HFFc6 (cell line): ENCODE data around the gene CDK2AP2. TPM values are rescaled to one million over a fixed set of nuclear protein-coding genes. Genes with fewer than 3 reads are reported as not detected.

Experiments
- DNase-seq: peaks from one replicate; pipeline ENCODE4 v3.0.0-alpha.2; 2018
- H3K27ac Mint-ChIP-seq: 2 replicates; pipeline ENCODE4 v1.8.0; 2020; ENCODE audit warnings: mild to moderate bottlenecking, mixed read lengths
- H3K27me3 Mint-ChIP-seq: 2 replicates; pipeline ENCODE4 v1.8.0; 2021; ENCODE audit warnings: mild to moderate bottlenecking, moderate library complexity, mixed read lengths; ENCODE audit not compliant: insufficient read depth
- H3K36me3 Mint-ChIP-seq: 2 replicates; pipeline ENCODE4 v1.8.0; 2021; ENCODE audit warnings: low read depth, mixed read lengths
- H3K4me1 Mint-ChIP-seq: 2 replicates; pipeline ENCODE4 v1.8.0; 2020; ENCODE audit warnings: low read depth, mixed read lengths
- H3K4me3 Mint-ChIP-seq: 2 replicates; pipeline ENCODE4 v1.8.0; 2020; ENCODE audit warnings: mild to moderate bottlenecking, moderate library complexity, mixed read lengths
- H3K9me3 Mint-ChIP-seq: 2 replicates; pipeline ENCODE4 v1.8.0; 2020; ENCODE audit warnings: mild to moderate bottlenecking, mixed read lengths
- CTCF ChIP-seq: fragments of 200-600 bp; sonication (generic); IDR thresholded peaks from 2 replicates; pipeline ENCODE4 v1.5.0; 2021; ENCODE audit warnings: antibody characterized with exemption, mild to moderate bottlenecking
- total RNA-seq, 6 experiments: library from RNA; stranded (reverse); fragmentation: NEBNext Ultra II Directional; extraction: Animal tissue kit (Norgen Biotek cat#: 25700); gene quantifications; 2 replicates in 1 of 6; 3 replicates in 5 of 6; pipeline ENCODE4 v1.2.3, GENCODE V29; 2021

The CDK2AP2 gene
- total RNA-seq, 6 experiments from 2014 or later, result 29.3 to 36.0 (median 31.5) TPM

- TF ChIP-seq CTCF, result no peak; the same call in 1 of the 2 replicates
- Mint-ChIP-seq H3K27me3 (peaks cover 4% of the 10 kb centered on the region), H3K27ac (peak overlapping the region; percentile 77), H3K4me1 (peaks cover 12% of the 10 kb centered on the region; the same call in 1 of the 2 replicates), H3K9me3 (no peaks in the 10 kb centered on the region), H3K4me3 (peak overlapping the region; percentile 87), H3K36me3 (peaks cover 4% of the 10 kb centered on the region; the same call in 1 of the 2 replicates)
- DNase-seq, result no peak
These were observed 38.5 kb downstream of the CDK2AP2 start for GRCh38 chr11:67469508-67469811.

GRCh38 chr11:67468759-67469507, 39.0 kb downstream of the CDK2AP2 start, which contains the start of gene TMEM134:
Gene TMEM134 (minus strand): TSS chr11:67469251. CDS start chr11:67469192, 59 bp downstream.
- Mint-ChIP-seq H3K27me3 (peaks cover 3% of the 10 kb centered on the region), H3K27ac (peak within 1 kb of the TSS; percentile 77), H3K4me3 (peak within 1 kb of the TSS; percentile 87), H3K9me3 (no peaks in the 10 kb centered on the region), H3K36me3 (peaks cover 4% of the 10 kb centered on the region; the same call in 1 of the 2 replicates), H3K4me1 (peaks cover 12% of the 10 kb centered on the region; the same call in 1 of the 2 replicates)
- peak; percentile 87 for DNase-seq
- TF ChIP-seq CTCF, result peak; percentile 64

- H3K36me3 Mint-ChIP-seq, result peaks cover 4% of the 10 kb centered on the region; the same call in 1 of the 2 replicates
These were observed 39.6 kb downstream of the CDK2AP2 start for GRCh38 chr11:67468456-67468758.

GRCh38 chr11:67468056-67468455, 39.9 kb downstream of the CDK2AP2 start:
- Mint-ChIP-seq H3K27me3 (peaks cover 1% of the 10 kb centered on the region; the same call in 1 of the 2 replicates), H3K4me3 (peak overlapping the region; percentile 87), H3K36me3 (peaks cover 4% of the 10 kb centered on the region; the same call in 1 of the 2 replicates), H3K9me3 (no peaks in the 10 kb centered on the region), H3K27ac (peak overlapping the region; percentile 70), H3K4me1 (peaks cover 12% of the 10 kb centered on the region; the same call in 1 of the 2 replicates)
- no peak for TF ChIP-seq CTCF
- DNase-seq, result no peak

More at GRCh38 chr11:67468456-67468758, 39.6 kb downstream of the CDK2AP2 start:
- H3K4me1 Mint-ChIP-seq, result peaks cover 12% of the 10 kb centered on the region; the same call in 1 of the 2 replicates
- H3K27me3 Mint-ChIP-seq, result peaks cover 3% of the 10 kb centered on the region
- no peak for TF ChIP-seq CTCF
- DNase-seq, result no peak
- peak overlapping the region; percentile 87 for H3K4me3 Mint-ChIP-seq
- H3K9me3 Mint-ChIP-seq, result no peaks in the 10 kb centered on the region
- H3K27ac Mint-ChIP-seq, result peak overlapping the region; percentile 70

GRCh38 chr11:67466962-67467771, 40.8 kb downstream of the CDK2AP2 start:
- no peak for DNase-seq
- H3K4me1 Mint-ChIP-seq, result peaks cover 12% of the 10 kb centered on the region; the same call in 1 of the 2 replicates
- peak overlapping the region; percentile 7; the same call in 1 of the 2 replicates for H3K27ac Mint-ChIP-seq
- no peaks in the 10 kb centered on the region for H3K9me3 Mint-ChIP-seq
- no peaks in the 10 kb centered on the region; the same call in 1 of the 2 replicates for H3K27me3 Mint-ChIP-seq
- H3K4me3 Mint-ChIP-seq, result peak overlapping the region; percentile 87; the same call in 1 of the 2 replicates
- TF ChIP-seq CTCF, result no peak
- H3K36me3 Mint-ChIP-seq, result peaks cover 4% of the 10 kb centered on the region; the same call in 1 of the 2 replicates
